ENCODE results near the gene A4GNT. TPM values are rescaled to one million over a fixed set of nuclear protein-coding genes. Genes with fewer than 3 reads are reported as not detected.
A peak's percentile ranks its signal among the peaks of the same experiment; 100 is the strongest.

Gene A4GNT
- not detected in 2 replicates for total RNA-seq (2014; rRNA removed; shearing (Covaris generic))
- polyA plus RNA-seq (2016; fragmentation: Nextera tagmentation; extraction: Ambion mirVana) = 0.14 TPM in 1 of 2 replicates, not detected in the other

- Histone ChIP-seq H3K27ac (no peak within 1 kb of the TSS), H3K9ac (no peak within 1 kb of the TSS), H3K4me1 (ENCODE audit: insufficient read depth) (0 out of 2 replicates have a peak, but pooled peaks cover 6% of the 10 kb centered on the region), H3K79me2 (ENCODE audit: insufficient read depth) (no peaks in the 10 kb centered on the region), H3F3A (ENCODE audit: insufficient read depth) (no peaks in the 10 kb centered on the region), H3K4me3 (no peak within 1 kb of the TSS), H3K9me2 (ENCODE audit: insufficient read depth) (no peaks in the 10 kb centered on the region), H3K4me2 (ENCODE audit: unreplicated experiment) (no peak within 1 kb of the TSS), H3K36me3 (ENCODE audit: low read depth) (no peaks in the 10 kb centered on the region), H3K27me3 (replicated peaks; ENCODE audit: insufficient read depth) (no peaks in the 10 kb centered on the region), H4K20me1 (ENCODE audit: insufficient read depth) (no peaks in the 10 kb centered on the region), H2AFZ (no peak within 1 kb of the TSS), H3K9me3 (ENCODE audit: low read depth) (no peaks in the 10 kb centered on the region)
- 39 to 42% methylated on average over 1 of the region's 1 CpG for WGBS, 2 experiments (ENCODE audit: low coverage in 1 of 2, low lambda C conversion rate in 2 of 2, missing lambda C conversion rate in 2 of 2)
- DNase-seq = no peak
- TF ChIP-seq EZH2phosphoT487 (IDR thresholded peaks at IDR 0.05; ENCODE audit: insufficient read depth, low read depth) (no peak), EZH2 (IDR thresholded peaks at IDR 0.05; ENCODE audit: insufficient read depth, poor library complexity, severe bottlenecking) (no peak)
- in situ Hi-C loops (cut with MboI) = no loop called here
These were observed at the start of gene A4GNT for GRCh38 chr3:138132239-138132638. Gene A4GNT, minus strand, starts transcription at chr3:138132390. Its CDS starts 1,134 bp downstream, at chr3:138131256.

- in situ Hi-C loops (cut with MboI) = no loop called here
- Histone ChIP-seq H3K9me3 (ENCODE audit: low read depth) (no peaks in the 10 kb centered on the region), H3F3A (ENCODE audit: insufficient read depth) (no peaks in the 10 kb centered on the region), H3K27ac (no peak overlapping the region), H3K9ac (no peak overlapping the region), H2AFZ (no peak overlapping the region), H3K4me1 (ENCODE audit: insufficient read depth) (no peaks in the 10 kb centered on the region), H4K20me1 (ENCODE audit: insufficient read depth) (no peaks in the 10 kb centered on the region), H3K27me3 (replicated peaks; ENCODE audit: insufficient read depth) (no peaks in the 10 kb centered on the region), H3K4me2 (ENCODE audit: unreplicated experiment) (no peak overlapping the region), H3K36me3 (ENCODE audit: low read depth) (no peaks in the 10 kb centered on the region), H3K4me3 (no peak overlapping the region), H3K79me2 (ENCODE audit: insufficient read depth) (no peaks in the 10 kb centered on the region), H3K9me2 (ENCODE audit: insufficient read depth) (no peaks in the 10 kb centered on the region)
- DNase-seq = peak; percentile 44
- WGBS, 2 experiments (ENCODE audit: low coverage in 1 of 2, low lambda C conversion rate in 2 of 2, missing lambda C conversion rate in 2 of 2) = 19 to 30% methylated on average over 2 of the region's 2 CpGs
- TF ChIP-seq EZH2phosphoT487 (IDR thresholded peaks at IDR 0.05; ENCODE audit: insufficient read depth, low read depth) (no peak), EZH2 (IDR thresholded peaks at IDR 0.05; ENCODE audit: insufficient read depth, poor library complexity, severe bottlenecking) (no peak)
These were observed 48.3 kb upstream of the A4GNT start for GRCh38 chr3:138180375-138181029.

DNA sequence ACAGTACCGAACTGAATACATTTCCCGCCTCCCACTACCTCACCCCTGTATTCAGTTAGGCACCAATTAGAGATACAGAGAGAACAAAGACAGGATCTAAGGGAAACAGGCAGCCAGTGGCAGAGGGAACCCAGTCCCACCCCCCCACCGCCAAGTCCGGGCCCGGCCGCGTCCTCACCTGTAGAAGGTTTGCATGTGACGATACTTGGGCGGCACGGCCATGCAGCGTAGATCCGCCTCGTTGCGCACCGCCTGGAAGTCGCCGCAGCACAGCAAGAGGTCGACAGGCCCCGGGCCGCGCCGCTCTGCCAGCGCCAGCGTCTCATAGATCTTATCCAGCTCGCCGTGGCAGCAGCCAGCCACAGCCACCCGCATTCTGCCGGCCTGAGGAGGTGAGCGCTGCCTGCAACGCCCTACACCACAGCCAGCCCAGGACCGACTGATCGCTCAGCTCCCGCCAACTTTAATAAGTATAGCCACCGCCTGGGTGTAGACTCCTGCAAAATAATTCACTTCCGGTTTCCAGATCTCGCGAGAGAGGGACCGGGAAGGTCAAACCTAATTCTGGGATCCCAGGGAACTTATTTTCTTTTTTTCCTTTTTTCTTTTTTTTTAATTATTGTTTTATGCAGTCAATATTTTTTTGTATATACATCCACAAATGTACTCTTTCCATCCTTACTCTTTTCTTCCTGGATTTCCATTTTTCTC, 42.4 kb upstream of the A4GNT start, which contains the start of gene DBR1:
Gene DBR1, minus strand, starts transcription at position 501 of the 711 bp plus-strand sequence. Its CDS starts 126 bp downstream, at position 375.
- Histone ChIP-seq H3K9ac (peak within 1 kb of the TSS; percentile 83), H3K9me3 (ENCODE audit: low read depth) (no peaks in the 10 kb centered on the region), H3K4me1 (ENCODE audit: insufficient read depth) (no peaks in the 10 kb centered on the region), H4K20me1 (ENCODE audit: insufficient read depth) (no peaks in the 10 kb centered on the region), H3K27me3 (replicated peaks; ENCODE audit: insufficient read depth) (no peaks in the 10 kb centered on the region), H3K27ac (peak within 1 kb of the TSS; percentile 48), H3K36me3 (ENCODE audit: low read depth) (peaks cover 6% of the 10 kb centered on the region; the same call in 1 of the 2 replicates), H2AFZ (peak within 1 kb of the TSS; percentile 91), H3F3A (ENCODE audit: insufficient read depth) (no peaks in the 10 kb centered on the region), H3K4me2 (ENCODE audit: unreplicated experiment) (peak within 1 kb of the TSS; percentile 85), H3K79me2 (ENCODE audit: insufficient read depth) (peaks cover 41% of the 10 kb centered on the region), H3K9me2 (ENCODE audit: insufficient read depth) (no peaks in the 10 kb centered on the region), H3K4me3 (peak within 1 kb of the TSS; percentile 82)
- WGBS, 2 experiments (ENCODE audit: low coverage in 1 of 2, low lambda C conversion rate in 2 of 2, missing lambda C conversion rate in 2 of 2) = 1% methylated on average over 33 to 38 of the region's 38 CpGs
- no peak for TF ChIP-seq EZH2phosphoT487 (IDR thresholded peaks at IDR 0.05; ENCODE audit: insufficient read depth, low read depth)
- no peak for TF ChIP-seq EZH2 (IDR thresholded peaks at IDR 0.05; ENCODE audit: insufficient read depth, poor library complexity, severe bottlenecking)
- peak; percentile 88 for DNase-seq
- in situ Hi-C loops (cut with MboI) = no loop called here

GRCh38 chr3:138173769-138174420, 41.7 kb upstream of the A4GNT start:
- H3K4me2 ChIP-seq (ENCODE audit: unreplicated experiment) = peak overlapping the region; percentile 85
- H3K27ac ChIP-seq = no peak overlapping the region
- 69 to 70% methylated on average over 12 to 13 of the region's 13 CpGs for WGBS, 2 experiments (ENCODE audit: low coverage in 1 of 2, low lambda C conversion rate in 2 of 2, missing lambda C conversion rate in 2 of 2)
- peak overlapping the region; percentile 83 for H3K9ac ChIP-seq
- no peaks in the 10 kb centered on the region for H3K4me1 ChIP-seq (ENCODE audit: insufficient read depth)
- no peaks in the 10 kb centered on the region for H3K27me3 ChIP-seq (replicated peaks; ENCODE audit: insufficient read depth)
- TF ChIP-seq EZH2phosphoT487 (IDR thresholded peaks at IDR 0.05; ENCODE audit: insufficient read depth, low read depth) (no peak), EZH2 (IDR thresholded peaks at IDR 0.05; ENCODE audit: insufficient read depth, poor library complexity, severe bottlenecking) (no peak)
- H4K20me1 ChIP-seq (ENCODE audit: insufficient read depth) = no peaks in the 10 kb centered on the region
- H3K36me3 ChIP-seq (ENCODE audit: low read depth) = peaks cover 6% of the 10 kb centered on the region; the same call in 1 of the 2 replicates
- H2AFZ ChIP-seq = peak overlapping the region; percentile 91
- H3K9me3 ChIP-seq (ENCODE audit: low read depth) = no peaks in the 10 kb centered on the region
- in situ Hi-C loops (cut with MboI) = no loop called here
- peak overlapping the region; percentile 82 for H3K4me3 ChIP-seq
- H3K79me2 ChIP-seq (ENCODE audit: insufficient read depth) = peaks cover 41% of the 10 kb centered on the region
- no peaks in the 10 kb centered on the region for H3F3A ChIP-seq (ENCODE audit: insufficient read depth)
- no peaks in the 10 kb centered on the region for H3K9me2 ChIP-seq (ENCODE audit: insufficient read depth)
- DNase-seq = peak; percentile 29

Data from GM23248 (cell line).